Chondrocyte (in vitro differentiated cells): ENCODE data around the gene OR8B2. TPM values are rescaled to one million over a fixed set of nuclear protein-coding genes. Genes with fewer than 3 reads are reported as not detected.
A peak's percentile ranks its signal among the peaks of the same experiment; 100 is the strongest.

Experiments
- DNase-seq: peaks from one replicate; pipeline ENCODE4 v3.0.0; 2021; ENCODE audit warnings: mixed read lengths, low spot score
- H3K27ac Mint-ChIP-seq: one replicate; pipeline ENCODE4 v1.8.0; 2021; ENCODE audit warnings: mild to moderate bottlenecking, moderate library complexity, mixed read lengths; ENCODE audit not compliant: unreplicated experiment
- H3K27me3 Mint-ChIP-seq: 2 replicates; pipeline ENCODE4 v1.8.0; 2021; ENCODE audit warnings: low read depth, mixed read lengths
- H3K36me3 Mint-ChIP-seq: 2 replicates; pipeline ENCODE4 v1.8.0; 2021; ENCODE audit warnings: low read depth, mixed read lengths
- H3K4me1 Mint-ChIP-seq: 2 replicates; pipeline ENCODE4 v1.8.0; 2021; ENCODE audit warnings: low read depth, mild to moderate bottlenecking, mixed read lengths
- H3K4me3 Mint-ChIP-seq: one replicate; pipeline ENCODE4 v1.8.0; 2021; ENCODE audit warnings: mild to moderate bottlenecking, moderate library complexity, mixed read lengths; ENCODE audit not compliant: unreplicated experiment
- H3K9me3 Mint-ChIP-seq: 2 replicates; pipeline ENCODE4 v1.8.0; 2021; ENCODE audit warnings: low read depth, mixed read lengths
- long read RNA-seq: library from polyadenylated mRNA; stranded (forward); transcript quantifications from one replicate; pipeline ENCODE4 v2.0.0, GENCODE V29; 2021
- total RNA-seq: library from RNA; stranded (reverse); gene quantifications from 3 replicates; pipeline ENCODE4 v1.2.1, GENCODE V29; 2021
- TF ChIP-seq, protein P1 (sequence below): fragments of 200-600 bp; sonication (generic); IDR thresholded peaks from 2 replicates; pipeline ENCODE4 v1.5.0; 2021; ENCODE audit warnings: antibody characterized with exemption, mild to moderate bottlenecking, moderate library complexity

OR8B2 gene
- not detected in 3 replicates for total RNA-seq
- long read RNA-seq = 0 reads

- DNase-seq = no peak
- peaks cover 4% of the 10 kb centered on the region for H3K27me3 Mint-ChIP-seq
- H3K4me1 Mint-ChIP-seq = no peaks in the 10 kb centered on the region
- H3K9me3 Mint-ChIP-seq = peaks cover 2% of the 10 kb centered on the region
- no peak within 1 kb of the TSS for H3K27ac Mint-ChIP-seq
- TF ChIP-seq, protein P1, sequence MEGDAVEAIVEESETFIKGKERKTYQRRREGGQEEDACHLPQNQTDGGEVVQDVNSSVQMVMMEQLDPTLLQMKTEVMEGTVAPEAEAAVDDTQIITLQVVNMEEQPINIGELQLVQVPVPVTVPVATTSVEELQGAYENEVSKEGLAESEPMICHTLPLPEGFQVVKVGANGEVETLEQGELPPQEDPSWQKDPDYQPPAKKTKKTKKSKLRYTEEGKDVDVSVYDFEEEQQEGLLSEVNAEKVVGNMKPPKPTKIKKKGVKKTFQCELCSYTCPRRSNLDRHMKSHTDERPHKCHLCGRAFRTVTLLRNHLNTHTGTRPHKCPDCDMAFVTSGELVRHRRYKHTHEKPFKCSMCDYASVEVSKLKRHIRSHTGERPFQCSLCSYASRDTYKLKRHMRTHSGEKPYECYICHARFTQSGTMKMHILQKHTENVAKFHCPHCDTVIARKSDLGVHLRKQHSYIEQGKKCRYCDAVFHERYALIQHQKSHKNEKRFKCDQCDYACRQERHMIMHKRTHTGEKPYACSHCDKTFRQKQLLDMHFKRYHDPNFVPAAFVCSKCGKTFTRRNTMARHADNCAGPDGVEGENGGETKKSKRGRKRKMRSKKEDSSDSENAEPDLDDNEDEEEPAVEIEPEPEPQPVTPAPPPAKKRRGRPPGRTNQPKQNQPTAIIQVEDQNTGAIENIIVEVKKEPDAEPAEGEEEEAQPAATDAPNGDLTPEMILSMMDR = no peak
- no peak within 1 kb of the TSS for H3K4me3 Mint-ChIP-seq
- H3K36me3 Mint-ChIP-seq = no peaks in the 10 kb centered on the region
These were observed at the start of gene OR8B2 for GRCh38 chr11:124384399-124384798. Gene OR8B2 (minus strand): TSS chr11:124384499. CDS start chr11:124383343, 1,156 bp downstream.

DNA sequence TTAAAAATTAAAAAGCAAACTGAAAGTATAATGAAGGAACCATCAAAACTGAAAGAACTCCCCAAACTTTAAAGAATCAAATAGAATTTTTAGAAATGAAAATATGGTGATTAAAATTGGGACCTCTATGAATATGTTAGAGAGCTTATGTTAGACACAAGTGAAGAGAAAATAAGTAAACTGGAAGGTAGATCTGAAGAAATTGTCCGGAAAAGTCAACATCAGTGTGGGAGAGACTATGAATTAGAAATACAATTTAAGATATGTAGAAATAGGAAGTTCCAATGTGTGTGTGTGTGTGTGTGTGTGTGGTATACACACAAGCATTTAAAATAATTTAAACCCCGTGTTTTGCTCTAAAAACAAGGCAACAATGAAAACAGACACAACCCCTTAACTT, 45.3 kb upstream of the OR8B2 start:
- H3K9me3 Mint-ChIP-seq = peaks cover 17% of the 10 kb centered on the region
- peaks cover 5% of the 10 kb centered on the region for H3K27me3 Mint-ChIP-seq
- no peaks in the 10 kb centered on the region for H3K4me1 Mint-ChIP-seq
- peaks cover 5% of the 10 kb centered on the region for H3K36me3 Mint-ChIP-seq
- H3K4me3 Mint-ChIP-seq = no peak overlapping the region
- no peak overlapping the region for H3K27ac Mint-ChIP-seq
- TF ChIP-seq, protein P1 = no peak
- no peak for DNase-seq

DNA sequence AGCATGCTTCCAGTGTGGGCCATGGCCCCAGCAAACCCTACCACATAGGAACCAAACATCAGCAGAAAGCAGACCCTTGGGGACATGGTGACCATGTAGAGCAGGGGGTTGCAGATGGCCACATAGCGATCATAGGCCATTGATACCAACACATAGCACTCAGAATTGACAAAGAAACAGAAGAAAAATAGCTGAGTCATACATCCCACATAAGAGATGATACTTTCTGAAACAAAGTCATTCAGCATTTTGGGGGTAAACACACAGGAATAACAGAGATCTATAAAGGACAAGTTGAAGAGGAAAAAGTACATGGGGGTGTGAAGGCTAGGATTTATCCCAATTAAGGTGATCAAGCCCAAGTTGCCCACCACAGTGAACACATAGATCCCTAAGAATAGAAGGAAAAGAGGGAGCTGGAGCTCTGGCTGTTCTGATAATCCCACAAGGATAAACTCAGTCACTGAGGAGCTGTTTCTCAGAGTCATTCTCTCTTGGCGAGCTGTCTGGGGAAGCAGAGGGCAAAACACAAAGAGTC, 40.2 kb upstream of the OR8B2 start, which contains the start of gene OR8B4:
Gene OR8B4, minus strand, starts transcription at position 488 of the 538 bp plus-strand sequence. Its CDS starts 0 bp downstream, at position 488.
- Mint-ChIP-seq H3K4me3 (no peak within 1 kb of the TSS), H3K9me3 (peaks cover 10% of the 10 kb centered on the region), H3K27ac (no peak within 1 kb of the TSS), H3K36me3 (peaks cover 2% of the 10 kb centered on the region), H3K4me1 (no peaks in the 10 kb centered on the region), H3K27me3 (peaks cover 24% of the 10 kb centered on the region)
- TF ChIP-seq, protein P1 = no peak
- DNase-seq = no peak

- Mint-ChIP-seq H3K4me3 (no peak overlapping the region), H3K4me1 (no peaks in the 10 kb centered on the region), H3K27ac (no peak overlapping the region), H3K36me3 (no peaks in the 10 kb centered on the region), H3K27me3 (peaks cover 41% of the 10 kb centered on the region), H3K9me3 (no peaks in the 10 kb centered on the region)
- no peak for DNase-seq
- TF ChIP-seq, protein P1 = no peak
These were observed 36.7 kb upstream of the OR8B2 start for GRCh38 chr11:124421043-124421442.

DNA sequence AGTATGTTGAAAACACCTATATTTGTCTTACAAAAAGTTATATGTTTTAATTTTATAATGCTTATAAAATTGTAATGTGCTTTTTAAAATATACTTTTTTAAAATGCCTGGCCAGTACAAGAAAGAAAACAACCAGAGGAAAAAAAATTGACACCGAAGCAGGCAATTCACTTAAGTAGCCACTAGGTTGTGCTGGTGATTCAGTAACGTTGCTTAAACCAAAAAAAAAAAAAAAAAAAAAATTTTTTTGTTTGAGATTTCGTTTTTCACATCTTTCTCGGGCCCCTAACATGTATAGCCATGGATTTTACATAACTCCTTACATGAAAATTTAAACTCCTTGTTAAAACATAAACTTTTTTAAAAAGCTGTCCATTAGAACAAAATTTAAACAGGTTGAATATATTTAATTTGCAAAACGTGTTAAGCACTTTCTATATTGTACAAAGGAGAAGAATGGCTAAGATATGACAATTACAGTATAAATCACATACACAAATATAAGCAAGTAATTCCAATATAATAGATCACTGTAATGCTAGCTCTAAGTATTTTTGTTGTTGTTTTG, 31.1 kb upstream of the OR8B2 start:
- peaks cover 49% of the 10 kb centered on the region for H3K27me3 Mint-ChIP-seq
- DNase-seq = no peak
- no peak overlapping the region for H3K4me3 Mint-ChIP-seq
- no peaks in the 10 kb centered on the region for H3K4me1 Mint-ChIP-seq
- no peaks in the 10 kb centered on the region for H3K9me3 Mint-ChIP-seq
- no peaks in the 10 kb centered on the region for H3K36me3 Mint-ChIP-seq
- TF ChIP-seq, protein P1 = peak; percentile 87
- no peak overlapping the region for H3K27ac Mint-ChIP-seq
